ENCODE data around the gene SMIM10. TPM values are rescaled to one million over a fixed set of nuclear protein-coding genes. Genes with fewer than 3 reads are reported as not detected.
"Not testable (repeated sequence)": the region's sequence is repeated elsewhere in the genome, so short reads cannot be mapped to it uniquely, and the experiment has no call there.

The SMIM10 gene
- polyA plus RNA-seq, 4 donors, result 8.2 to 11.8 (median 10.3) TPM

DNA sequence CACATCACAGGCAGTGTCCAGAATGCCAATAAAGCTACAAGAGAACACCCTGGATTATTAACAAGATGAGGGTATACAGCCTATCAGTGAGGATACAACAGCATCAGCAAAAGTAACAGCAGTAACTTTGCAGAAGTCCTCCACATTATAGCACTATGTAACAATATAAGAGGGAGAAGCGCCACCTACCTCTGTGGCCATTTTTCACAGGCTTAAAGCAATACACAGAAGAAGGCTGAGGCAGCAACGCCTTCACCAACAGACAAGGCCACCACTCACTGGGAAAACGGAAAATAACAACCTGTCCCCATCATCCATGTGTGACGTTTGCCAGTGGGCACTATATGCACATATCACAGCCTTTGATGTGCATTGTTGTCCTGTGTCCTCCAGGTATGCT, 19.0 kb downstream of the SMIM10 start:
- no peak for DNase-seq (ENCODE audit: low read depth in 4 of 4, low spot score in 2 of 4)

DNA sequence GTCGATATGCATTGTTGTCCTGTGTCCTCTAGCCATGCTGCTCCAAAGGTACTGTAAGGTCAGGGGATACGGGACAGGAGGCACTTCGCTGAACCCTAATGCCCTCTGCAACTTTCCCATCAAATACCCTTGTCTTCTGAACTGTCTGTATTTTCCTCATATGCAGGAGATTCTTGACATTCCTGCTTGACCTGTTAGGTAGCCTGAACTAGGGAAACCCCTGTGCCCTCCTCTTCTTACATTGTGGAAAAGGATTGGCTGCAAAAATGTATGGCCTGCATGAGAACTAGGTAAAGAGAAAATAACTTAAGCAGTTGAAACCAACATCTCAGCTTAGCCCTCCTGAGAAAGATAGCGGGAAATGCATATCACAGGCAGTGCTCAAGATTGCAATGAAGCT, 20.1 kb downstream of the SMIM10 start:
- DNase-seq (ENCODE audit: low read depth in 4 of 4, low spot score in 2 of 4), result no peak

- DNase-seq (ENCODE audit: low read depth in 4 of 4, low spot score in 2 of 4), result no peak
Measured at GRCh38 chrX:135015523-135016245, 24.9 kb downstream of the SMIM10 start.

DNA sequence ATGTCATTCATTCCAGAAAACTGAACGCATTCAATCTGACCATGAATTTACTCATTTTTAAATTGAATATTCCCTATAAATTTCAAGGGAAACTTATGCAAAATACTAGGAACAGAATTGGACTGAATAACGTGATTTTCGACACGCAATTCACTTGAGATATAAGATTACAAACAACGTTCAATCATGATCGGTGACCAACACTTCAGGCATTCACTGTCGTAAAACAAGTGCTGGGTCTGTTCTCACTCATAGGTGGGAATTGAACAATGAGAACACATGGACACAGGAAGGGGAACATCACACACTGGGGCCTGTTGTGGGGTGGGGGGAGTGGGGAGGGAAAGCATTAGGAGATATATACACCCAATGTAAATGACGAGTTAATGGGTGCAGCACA, 29.1 kb downstream of the SMIM10 start:
- DNase-seq (ENCODE audit: low read depth in 4 of 4, low spot score in 2 of 4), result not testable (repeated sequence)

- DNase-seq (ENCODE audit: low read depth in 4 of 4, low spot score in 2 of 4), result not testable (repeated sequence)
Measured at GRCh38 chrX:135023791-135024190, 33.0 kb downstream of the SMIM10 start.

- no peak for DNase-seq (ENCODE audit: low read depth in 4 of 4, low spot score in 2 of 4)
Measured at GRCh38 chrX:135024526-135024925, 33.7 kb downstream of the SMIM10 start.

- DNase-seq (ENCODE audit: low read depth in 4 of 4, low spot score in 2 of 4), result not testable (repeated sequence)
Measured at GRCh38 chrX:135030207-135030963, 39.6 kb downstream of the SMIM10 start.

GRCh38 chrX:135041149-135042123, 50.6 kb downstream of the SMIM10 start:
- not testable (repeated sequence) for DNase-seq (ENCODE audit: low read depth in 4 of 4, low spot score in 2 of 4)

Other genes starting within 250 kb of the SMIM10 start
- gene PABIR2, start 193.8 kb upstream of the SMIM10 start, polyA plus RNA-seq (ENCODE audit: insufficient read length in 4 of 4), result 10 to 100 TPM; 30.0 to 50.2 (median 35.7) TPM
- 10 to 100 TPM; 21.5 to 25.9 (median 23.4) TPM for gene MOSPD1, start 75.7 kb upstream of the SMIM10 start, polyA plus RNA-seq (ENCODE audit: insufficient read length in 4 of 4)
- 10 to 100 TPM; 22.6 to 26.2 (median 25.6) TPM for gene RTL8B, start 31.6 kb downstream of the SMIM10 start, polyA plus RNA-seq (ENCODE audit: insufficient read length in 4 of 4)
- 100 to 1,000 TPM; 154 to 225 (median 183) TPM for gene RTL8C, start 41.4 kb downstream of the SMIM10 start, polyA plus RNA-seq (ENCODE audit: insufficient read length in 4 of 4)
- 100 to 1,000 TPM in 1 of 4 donors, 10 to 100 TPM in 3; 73.2 to 103 (median 91.1) TPM for gene RTL8A, start 61.1 kb downstream of the SMIM10 start, polyA plus RNA-seq (ENCODE audit: insufficient read length in 4 of 4)
- gene SMIM10L2B, start 107.7 kb downstream of the SMIM10 start, polyA plus RNA-seq (ENCODE audit: insufficient read length in 4 of 4), result 1 to 10 TPM; 7.1 to 9.4 (median 8.2) TPM
- under 1 TPM in 1 of 4 donors, not detected in 3; 0.25 TPM for gene ETDB, start 129.5 kb downstream of the SMIM10 start, polyA plus RNA-seq (ENCODE audit: insufficient read length in 4 of 4)
- under 1 TPM; 0.13 to 0.30 (median 0.20) TPM for gene CT55, start 180.4 kb downstream of the SMIM10 start, polyA plus RNA-seq (ENCODE audit: insufficient read length in 4 of 4)

Data from left renal cortex interstitium (tissue), 4 donors.